ENCODE data around the gene ZGLP1.

- TF ChIP-seq CTCF (conservative IDR thresholded peaks at IDR 0.05; ENCODE audit: low read depth, low read length): no peak
- no peak for TF ChIP-seq EZH2 (IDR thresholded peaks at IDR 0.05; ENCODE audit: low read length, unreplicated experiment)
- TF ChIP-seq EZH2phosphoT487 (IDR thresholded peaks at IDR 0.05; ENCODE audit: borderline replicate concordance, low read length): no peak
These were observed 17.9 kb downstream of the ZGLP1 start for GRCh38 chr19:10291554-10292205.

Data from PC-3 (cell line).